RWPE1 (cell line): Measurements from ENCODE around the gene EFNA3.

ENCODE experiments used
- CTCF ChIA-PET: fragments of 350-600 bp; sonication (Branson Sonifier 250); formaldehyde crosslinking; extraction: SDS; loops from one replicate; lab custom pipeline; 2021; lab: Yijun Ruan, JAX
- POLR2A ChIA-PET: fragments of 400-600 bp; formaldehyde crosslinking; extraction: SDS; loops from one replicate; lab custom pipeline; 2020; ENCODE audit warnings: antibody characterized with exemption; ENCODE audit not compliant: low non-redundant PET; lab: Yijun Ruan, JAX
- DNase-seq: peaks from one replicate; pipeline ENCODE4 v3.0.0; 2012; ENCODE audit warnings: low spot score
- H3K27ac ChIP-seq: fragments of 450-650 bp; 2 replicates; pipeline ENCODE4 v1.5.1; 2017
- TF ChIP-seq, protein P1 (sequence below): fragments of 450-650 bp; conservative IDR thresholded peaks from 2 replicates; pipeline ENCODE4 v1.5.1; 2017; ENCODE audit warnings: low read depth, mild to moderate bottlenecking

The EFNA3 gene

GRCh38 chr1:155121249-155121648 lies 42.6 kb downstream of the EFNA3 start:
- H3K27ac ChIP-seq, result no peak overlapping the region
- TF ChIP-seq, protein P1, sequence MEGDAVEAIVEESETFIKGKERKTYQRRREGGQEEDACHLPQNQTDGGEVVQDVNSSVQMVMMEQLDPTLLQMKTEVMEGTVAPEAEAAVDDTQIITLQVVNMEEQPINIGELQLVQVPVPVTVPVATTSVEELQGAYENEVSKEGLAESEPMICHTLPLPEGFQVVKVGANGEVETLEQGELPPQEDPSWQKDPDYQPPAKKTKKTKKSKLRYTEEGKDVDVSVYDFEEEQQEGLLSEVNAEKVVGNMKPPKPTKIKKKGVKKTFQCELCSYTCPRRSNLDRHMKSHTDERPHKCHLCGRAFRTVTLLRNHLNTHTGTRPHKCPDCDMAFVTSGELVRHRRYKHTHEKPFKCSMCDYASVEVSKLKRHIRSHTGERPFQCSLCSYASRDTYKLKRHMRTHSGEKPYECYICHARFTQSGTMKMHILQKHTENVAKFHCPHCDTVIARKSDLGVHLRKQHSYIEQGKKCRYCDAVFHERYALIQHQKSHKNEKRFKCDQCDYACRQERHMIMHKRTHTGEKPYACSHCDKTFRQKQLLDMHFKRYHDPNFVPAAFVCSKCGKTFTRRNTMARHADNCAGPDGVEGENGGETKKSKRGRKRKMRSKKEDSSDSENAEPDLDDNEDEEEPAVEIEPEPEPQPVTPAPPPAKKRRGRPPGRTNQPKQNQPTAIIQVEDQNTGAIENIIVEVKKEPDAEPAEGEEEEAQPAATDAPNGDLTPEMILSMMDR, result no peak
- no peak for DNase-seq
- ChIA-PET POLR2A (no interaction called here), CTCF (interaction anchor here (1.3 kb wide), 1 partner anchor 32 kb away, joined by 3 read pairs; no protein-coding TSS in a partner anchor)

- ChIA-PET POLR2A (no interaction called here), CTCF (interaction anchor here (0.6 kb wide), 1 partner anchor 290 kb away, joined by 3 read pairs; no protein-coding TSS in a partner anchor)
- DNase-seq, result no peak
- no peak overlapping the region for H3K27ac ChIP-seq
- TF ChIP-seq, protein P1, result no peak
These were observed 43.7 kb downstream of the EFNA3 start for GRCh38 chr1:155122308-155122707.

DNA sequence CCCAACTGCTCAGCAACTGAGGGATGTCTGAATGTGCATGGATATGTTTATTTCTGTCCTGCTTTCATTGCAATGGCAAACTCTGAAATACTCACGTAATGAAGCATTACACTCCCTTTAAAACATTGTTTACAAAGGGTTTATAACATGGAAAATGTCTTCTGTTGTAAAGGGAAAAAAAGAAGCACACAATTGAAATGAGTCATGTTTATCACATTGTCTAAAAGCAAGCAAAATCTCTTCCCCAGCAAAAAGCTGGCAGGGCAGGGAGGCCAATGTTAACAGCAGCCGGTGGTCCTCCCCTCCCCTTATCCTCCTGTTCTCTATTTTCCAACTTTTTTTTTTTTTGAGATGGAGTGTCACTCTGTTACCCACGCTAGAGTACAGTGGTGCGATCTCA lies 45.2 kb downstream of the EFNA3 start:
- POLR2A ChIA-PET, result interaction anchor here (0.6 to 3.5 kb wide), 2 partner anchors 12 to 15 kb away, joined by 3 to 14 read pairs; partner anchors contain the start of gene SLC50A1
- DNase-seq, result no peak
- CTCF ChIA-PET, result interaction anchor here (0.7 to 2.2 kb wide), 4 partner anchors 33 to 70 kb away, joined by 3 to 10 read pairs (median 6); no protein-coding TSS in a partner anchor
- TF ChIP-seq, protein P1, result no peak
- H3K27ac ChIP-seq, result peak overlapping the region; percentile 98

DNA sequence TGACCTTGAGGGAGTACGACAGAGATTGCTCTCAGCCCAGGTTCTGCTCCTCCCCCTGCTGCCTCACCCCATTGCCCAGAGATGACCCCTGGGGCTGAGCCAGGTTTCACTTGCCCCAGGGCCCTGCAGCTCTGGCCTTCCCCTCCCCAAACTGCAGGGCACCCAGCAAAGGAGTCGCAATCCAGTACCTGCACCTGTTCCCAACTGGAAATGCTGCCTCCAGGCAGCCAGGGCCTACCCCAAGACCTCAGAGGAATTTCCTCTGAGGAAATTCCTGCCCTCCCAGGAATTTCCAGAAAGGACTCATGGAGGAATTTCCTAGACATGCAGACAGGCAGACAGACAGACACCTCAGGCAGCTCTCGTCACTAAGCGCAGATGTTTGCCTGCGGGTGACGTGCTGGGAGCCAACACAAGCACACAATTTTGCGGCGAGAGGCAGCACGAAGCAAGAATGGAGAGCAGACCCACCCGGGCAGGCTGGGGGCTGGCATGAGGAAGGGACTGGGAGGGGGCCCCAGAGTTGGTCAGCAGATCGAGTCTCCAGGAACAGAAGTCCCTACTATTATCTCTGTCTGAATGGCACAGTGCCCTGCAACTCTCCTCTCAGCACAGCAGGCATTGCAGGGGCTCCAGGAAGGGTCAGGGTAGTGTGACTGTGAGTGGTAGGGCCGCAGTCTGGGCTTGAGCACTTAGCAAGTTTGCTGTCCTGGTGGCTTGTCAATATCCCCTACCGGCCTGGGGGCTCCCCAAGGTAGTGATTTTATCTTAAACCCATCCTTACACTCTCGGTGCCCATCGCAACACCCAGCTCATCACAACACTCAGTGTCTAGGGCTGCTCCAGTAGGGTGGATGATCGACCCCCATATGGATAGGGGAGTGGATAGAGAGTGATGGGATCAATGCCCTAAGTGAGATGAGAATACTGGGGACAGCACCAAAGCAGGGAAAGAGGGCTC lies 46.1 kb downstream of the EFNA3 start:
- TF ChIP-seq, protein P1, result no peak
- POLR2A ChIA-PET, result interaction anchor here (3.5 kb wide), 1 partner anchor 11 kb away, joined by 14 read pairs; the partner anchor contains the start of gene SLC50A1

DNA sequence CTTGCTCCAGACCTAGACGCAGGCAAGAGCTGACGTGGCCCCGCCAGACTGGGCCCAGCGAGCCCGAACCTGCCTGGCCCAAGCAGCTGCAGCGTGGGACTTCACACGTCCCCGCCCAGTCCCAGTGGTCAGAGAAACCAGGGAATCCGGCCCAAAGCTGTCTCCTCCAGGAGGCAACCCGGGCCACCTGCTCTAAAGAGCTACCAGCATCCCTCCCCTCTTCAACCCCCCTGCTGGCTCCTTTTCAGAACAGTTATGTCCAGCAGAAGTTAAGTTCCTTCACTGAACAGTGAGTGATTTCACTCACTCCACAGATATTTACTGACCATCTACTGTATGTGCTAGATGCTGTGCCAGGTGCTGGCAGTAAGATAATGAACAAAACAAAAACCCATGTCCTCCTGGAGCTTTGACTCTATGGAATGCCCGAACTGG lies 46.9 kb downstream of the EFNA3 start:
- ChIA-PET CTCF (interaction anchor here (0.6 to 2.2 kb wide), 5 partner anchors 34 to 129 kb away, joined by 3 to 10 read pairs (median 3); partner anchors contain the start of gene KRTCAP2), POLR2A (interaction anchor here (3.5 kb wide), 1 partner anchor 10 kb away, joined by 14 read pairs; the partner anchor contains the start of gene SLC50A1)
- peak overlapping the region; percentile 98 for H3K27ac ChIP-seq
- TF ChIP-seq, protein P1, result no peak
- DNase-seq, result peak; percentile 61

More for the DNA sequence above, 46.1 kb downstream of the EFNA3 start:
- peak overlapping the region; percentile 98 for H3K27ac ChIP-seq
- peak; percentile 79 for DNase-seq
- CTCF ChIA-PET, result interaction anchor here (0.8 to 2.2 kb wide), 5 partner anchors 34 to 69 kb away, joined by 3 to 10 read pairs (median 5); partner anchors contain the start of gene KRTCAP2

DNA sequence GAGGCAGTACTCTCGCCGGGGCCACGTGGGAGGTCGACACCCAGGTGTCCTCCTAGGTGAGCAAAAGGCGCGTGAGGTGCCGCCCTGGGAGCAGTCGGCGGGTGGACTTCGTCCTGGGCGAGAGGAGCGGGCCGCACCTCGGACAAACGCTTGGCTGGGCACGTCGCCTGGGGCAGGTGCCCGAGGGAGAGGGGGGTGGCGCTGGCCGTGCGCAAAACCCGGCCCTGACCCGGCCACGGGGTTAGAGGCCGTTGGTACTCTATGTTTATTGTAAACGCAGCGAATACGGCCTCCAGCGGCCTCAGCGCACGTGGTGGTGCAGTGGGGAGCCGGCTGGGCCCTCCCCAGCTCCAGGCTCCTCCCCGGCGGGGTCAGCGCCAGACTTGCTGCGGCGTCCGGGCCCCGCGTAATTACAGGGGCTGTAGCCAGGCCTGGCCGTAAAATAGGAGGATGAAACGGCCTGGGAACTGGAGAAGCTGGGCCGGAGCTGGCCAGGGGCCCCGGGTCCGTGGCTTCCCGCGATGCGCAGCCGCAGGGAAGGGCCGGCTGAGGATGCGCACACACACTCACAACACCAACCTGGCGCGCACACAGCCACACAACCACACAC lies 47.4 kb downstream of the EFNA3 start:
- ChIA-PET CTCF (interaction anchor here (0.6 to 1.5 kb wide), 4 partner anchors 35 to 130 kb away, joined by 3 to 5 read pairs (median 3); partner anchors contain the start of gene KRTCAP2), POLR2A (interaction anchor here (3.5 kb wide), 1 partner anchor 10 kb away, joined by 14 read pairs; the partner anchor contains the start of gene SLC50A1)
- no peak for DNase-seq
- TF ChIP-seq, protein P1, result no peak
- H3K27ac ChIP-seq, result peak overlapping the region; percentile 98
